ENCODE measurements around the gene KHSRP.

DNA sequence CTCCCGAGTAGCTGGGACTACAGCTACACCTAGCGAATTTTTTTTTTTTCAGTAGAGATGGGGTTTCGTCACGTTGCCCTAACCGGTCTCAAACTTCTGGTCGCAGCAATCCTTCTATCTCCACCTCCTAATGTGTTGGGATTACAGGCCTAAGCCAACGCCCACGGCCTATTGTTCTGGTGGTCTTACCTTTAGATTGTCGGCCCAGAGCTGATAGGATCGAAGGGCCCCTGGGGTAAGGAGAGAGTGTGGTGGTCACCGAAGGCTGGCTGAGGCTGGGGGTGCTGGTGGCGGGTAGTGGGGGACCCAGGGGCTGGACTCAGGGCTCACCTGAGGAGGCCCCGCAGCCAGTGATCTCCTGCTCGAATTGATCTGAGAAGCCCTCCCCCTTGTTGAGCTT is 46.5 kb upstream of the KHSRP start:
- TF ChIP-seq, protein P1, sequence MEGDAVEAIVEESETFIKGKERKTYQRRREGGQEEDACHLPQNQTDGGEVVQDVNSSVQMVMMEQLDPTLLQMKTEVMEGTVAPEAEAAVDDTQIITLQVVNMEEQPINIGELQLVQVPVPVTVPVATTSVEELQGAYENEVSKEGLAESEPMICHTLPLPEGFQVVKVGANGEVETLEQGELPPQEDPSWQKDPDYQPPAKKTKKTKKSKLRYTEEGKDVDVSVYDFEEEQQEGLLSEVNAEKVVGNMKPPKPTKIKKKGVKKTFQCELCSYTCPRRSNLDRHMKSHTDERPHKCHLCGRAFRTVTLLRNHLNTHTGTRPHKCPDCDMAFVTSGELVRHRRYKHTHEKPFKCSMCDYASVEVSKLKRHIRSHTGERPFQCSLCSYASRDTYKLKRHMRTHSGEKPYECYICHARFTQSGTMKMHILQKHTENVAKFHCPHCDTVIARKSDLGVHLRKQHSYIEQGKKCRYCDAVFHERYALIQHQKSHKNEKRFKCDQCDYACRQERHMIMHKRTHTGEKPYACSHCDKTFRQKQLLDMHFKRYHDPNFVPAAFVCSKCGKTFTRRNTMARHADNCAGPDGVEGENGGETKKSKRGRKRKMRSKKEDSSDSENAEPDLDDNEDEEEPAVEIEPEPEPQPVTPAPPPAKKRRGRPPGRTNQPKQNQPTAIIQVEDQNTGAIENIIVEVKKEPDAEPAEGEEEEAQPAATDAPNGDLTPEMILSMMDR (IDR thresholded peaks at IDR 0.05): no peak
- TF ChIP-seq POLR2A (IDR thresholded peaks at IDR 0.05): no peak
